NCI-H345 treated with DMSO at 0.1 percent for 48 hours (cell line): ENCODE data around the gene TNN.
"Not testable (repeated sequence)": the region's sequence is repeated elsewhere in the genome, so short reads cannot be mapped to it uniquely, and the experiment has no call there.

Experiments used
- DNase-seq: peaks from one replicate; lab custom pipeline; 2025; ENCODE audit not compliant: unreplicated experiment; lab: John Stamatoyannopoulos, UW

The TNN gene

DNA sequence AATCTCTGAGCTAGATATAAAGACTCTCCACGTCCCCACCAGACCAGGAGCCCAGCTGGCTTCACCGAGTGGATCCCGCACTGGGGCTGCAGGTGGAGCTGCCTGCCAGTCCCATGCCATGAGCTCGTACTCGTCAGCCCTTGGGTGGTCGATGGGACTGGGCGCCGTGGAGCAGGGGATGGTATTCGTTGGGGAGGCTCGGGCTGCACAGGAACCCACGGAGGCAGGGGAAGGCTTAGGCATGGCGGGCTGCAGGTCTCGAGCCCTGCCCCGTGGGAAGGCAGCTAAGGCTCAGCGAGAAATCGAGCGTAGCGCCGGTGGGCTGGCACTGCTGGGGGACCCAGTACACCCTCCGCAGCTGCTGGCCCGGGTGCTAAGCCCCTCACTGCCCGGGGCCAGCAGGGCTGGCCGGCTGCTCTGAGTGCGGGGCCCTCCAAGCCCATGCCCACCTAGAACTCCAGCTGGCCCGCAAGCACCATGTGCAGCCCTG, 40.7 kb downstream of the TNN start:
- not testable (repeated sequence) for DNase-seq

DNA sequence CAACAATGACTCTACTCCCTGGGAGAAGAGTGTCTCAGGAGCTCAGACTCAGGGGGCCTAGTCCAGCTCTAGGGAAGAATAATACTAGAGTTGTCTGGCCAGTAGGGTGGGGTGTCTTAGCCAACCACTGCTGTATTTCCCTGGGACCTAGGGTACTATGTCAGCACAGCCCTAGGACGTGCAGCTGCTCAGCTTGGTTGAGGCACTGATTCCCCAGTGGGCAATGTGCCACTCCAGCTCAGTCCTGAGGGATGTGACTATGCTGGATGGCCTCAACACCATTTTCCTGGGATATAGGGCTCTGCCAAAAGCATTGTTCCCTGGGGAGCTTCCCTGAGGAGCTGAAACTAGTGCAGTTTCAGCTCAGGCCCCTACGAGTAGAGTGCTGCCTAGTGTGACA, 47.4 kb downstream of the TNN start:
- DNase-seq = no peak

DNA sequence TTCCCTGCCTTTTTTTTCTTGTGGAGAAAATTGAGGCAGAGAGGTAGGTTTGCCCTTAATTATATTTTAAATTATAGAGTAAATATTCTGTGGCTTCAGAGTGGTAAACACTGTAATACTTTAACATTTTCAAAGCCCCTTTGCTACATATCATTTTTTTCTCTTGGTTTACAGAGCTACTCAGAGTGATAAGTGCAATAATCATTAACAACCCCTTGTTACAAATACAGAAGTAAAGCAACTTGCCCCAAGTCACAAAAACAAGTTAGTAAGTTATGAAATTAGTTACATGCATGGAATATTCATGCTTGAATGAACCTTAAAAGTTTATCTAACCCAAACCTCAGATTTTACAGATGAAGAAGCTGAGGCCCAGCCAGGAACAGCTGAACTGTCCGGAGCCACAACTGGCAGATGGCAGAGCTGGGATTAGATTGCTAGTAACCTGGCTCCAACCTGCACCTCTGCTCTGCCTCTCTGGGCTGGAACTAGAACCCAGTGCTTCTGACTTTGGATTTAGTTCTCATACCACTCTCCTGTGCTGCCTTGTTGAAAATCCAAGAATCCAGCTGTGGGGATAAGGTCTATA, 48.7 kb downstream of the TNN start:
- no peak for DNase-seq

DNA sequence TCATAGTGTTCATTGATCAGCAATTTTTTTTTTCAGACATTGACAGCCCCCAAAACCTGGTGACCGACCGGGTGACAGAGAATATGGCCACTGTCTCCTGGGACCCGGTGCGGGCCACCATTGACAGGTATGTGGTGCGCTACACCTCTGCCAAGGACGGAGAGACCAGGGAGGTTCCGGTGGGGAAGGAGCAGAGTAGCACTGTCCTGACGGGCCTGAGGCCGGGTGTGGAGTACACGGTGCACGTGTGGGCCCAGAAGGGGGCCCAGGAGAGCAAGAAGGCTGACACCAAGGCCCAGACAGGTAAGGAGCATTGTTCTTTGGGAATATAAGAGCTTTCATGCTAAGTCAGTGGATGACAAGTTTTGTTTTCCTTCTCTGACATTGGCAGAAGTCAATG, 49.3 kb downstream of the TNN start:
- DNase-seq = no peak

DNA sequence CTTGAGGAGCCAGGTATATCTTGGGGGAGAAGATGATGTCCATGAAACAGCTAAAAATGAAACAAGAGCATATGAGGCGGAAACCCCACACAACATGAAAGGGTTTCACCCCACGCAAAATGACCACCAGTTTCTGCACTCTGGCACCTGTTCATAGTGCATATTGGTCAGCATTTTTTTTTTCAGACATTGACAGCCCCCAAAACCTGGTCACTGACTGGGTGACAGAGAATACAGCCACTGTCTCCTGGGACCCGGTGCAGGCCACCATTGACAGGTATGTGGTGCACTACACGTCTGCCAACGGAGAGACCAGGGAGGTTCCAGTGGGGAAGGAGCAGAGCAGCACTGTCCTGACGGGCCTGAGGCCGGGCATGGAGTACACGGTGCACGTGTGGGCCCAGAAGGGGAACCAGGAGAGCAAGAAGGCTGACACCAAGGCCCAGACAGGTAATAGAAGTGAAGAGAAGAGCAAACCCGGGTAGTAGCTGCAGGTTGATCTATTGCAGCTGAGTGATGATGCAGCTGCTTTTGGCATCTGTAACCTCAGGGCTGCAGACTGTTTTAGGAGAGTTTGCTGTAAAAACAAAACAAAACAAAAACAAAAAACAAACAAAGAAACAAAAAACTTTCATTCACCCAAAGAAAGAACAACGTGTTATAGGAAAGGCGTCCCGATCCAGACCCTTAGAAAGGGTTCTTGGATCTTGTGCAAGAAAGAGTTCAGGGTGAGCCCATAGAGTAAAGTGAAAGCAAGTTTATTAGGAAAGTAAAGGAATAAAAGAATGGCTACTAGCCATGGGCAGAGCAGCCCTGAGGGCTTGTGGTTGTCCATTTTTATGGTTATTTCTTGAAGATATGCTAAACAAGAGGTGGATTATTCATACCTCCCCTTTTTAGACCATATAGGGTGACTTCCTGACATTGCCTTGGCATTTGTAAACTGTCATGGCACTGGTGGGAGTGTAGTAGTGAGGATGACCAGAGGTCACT, 51.0 kb downstream of the TNN start:
- DNase-seq = no peak

DNA sequence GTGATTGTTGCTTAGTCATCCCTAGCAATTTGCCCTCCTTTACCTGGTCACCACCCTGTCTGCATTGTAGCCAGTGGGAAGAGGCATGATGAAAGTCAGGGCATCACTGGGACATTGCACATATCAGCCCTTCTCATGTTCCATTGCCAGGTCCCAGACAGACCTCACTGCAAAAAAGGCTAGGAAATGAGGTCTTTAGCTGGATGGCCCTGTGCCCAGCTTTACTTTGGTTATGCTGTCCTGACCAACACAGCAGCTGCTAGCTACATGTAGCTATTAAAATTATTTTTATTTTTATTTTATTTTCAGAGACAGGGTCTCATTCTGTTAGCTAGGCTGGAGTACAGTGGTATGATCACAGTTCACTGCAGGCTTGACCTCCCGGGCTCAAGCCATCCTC, 52.9 kb downstream of the TNN start:
- DNase-seq = no peak

DNA sequence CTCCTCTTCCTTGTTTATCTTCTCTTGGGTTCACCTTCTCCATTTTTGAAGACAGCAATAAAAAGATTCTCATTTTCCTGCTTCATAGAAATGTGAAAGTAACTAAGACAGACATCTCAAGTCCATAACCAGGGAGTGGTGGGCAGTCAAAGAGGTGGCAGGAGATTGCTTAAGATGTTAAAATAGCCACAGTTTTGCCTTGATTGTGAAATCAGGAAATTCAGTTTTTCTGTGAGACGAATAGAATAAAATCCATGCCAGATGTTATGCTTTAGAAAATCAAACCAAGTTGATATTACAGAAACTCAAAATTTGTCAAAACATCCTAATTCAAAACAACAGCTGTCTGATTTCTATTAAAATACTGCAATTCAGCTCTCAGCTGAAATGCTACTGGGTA, 57.2 kb downstream of the TNN start:
- DNase-seq = no peak

DNA sequence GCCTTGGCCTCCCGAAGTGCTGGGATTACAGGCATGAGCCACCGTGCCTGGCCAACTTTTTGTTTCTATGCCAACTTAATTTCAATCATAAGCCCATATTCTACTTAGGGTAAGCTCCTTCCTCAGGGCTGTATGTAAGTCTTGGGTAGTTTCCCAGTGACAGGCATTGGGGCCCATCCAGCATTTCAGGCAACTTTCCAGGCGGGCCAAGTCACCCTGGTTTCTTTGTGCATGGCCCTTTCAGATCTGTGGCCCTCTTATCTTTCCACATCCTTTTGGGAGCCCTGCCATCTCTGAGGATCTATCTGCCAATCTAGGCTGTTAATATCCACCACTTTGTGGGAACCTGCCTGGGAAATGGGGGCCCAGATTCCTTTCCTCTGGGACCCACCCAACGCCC, 58.7 kb downstream of the TNN start:
- DNase-seq = no peak

DNA sequence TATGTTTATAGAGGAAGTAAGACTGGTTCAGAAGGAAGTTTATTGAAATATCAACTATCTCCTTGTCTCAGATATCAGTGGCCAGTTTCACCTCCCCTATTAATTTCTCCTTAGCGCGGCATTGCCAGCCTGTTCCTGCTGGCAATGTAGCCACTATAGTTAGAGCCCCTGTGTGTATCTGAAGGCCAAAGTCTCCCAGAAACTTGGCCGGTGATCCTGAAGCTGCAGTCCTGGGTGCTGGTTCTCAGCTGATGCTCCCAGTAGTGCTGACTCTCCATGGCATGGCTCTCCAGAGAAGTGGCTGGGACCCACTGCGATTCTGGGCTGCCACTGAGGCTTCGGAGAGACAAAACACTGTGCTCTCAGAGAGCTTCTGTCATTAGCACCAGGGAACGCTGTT, 59.9 kb downstream of the TNN start:
- no peak for DNase-seq

DNA sequence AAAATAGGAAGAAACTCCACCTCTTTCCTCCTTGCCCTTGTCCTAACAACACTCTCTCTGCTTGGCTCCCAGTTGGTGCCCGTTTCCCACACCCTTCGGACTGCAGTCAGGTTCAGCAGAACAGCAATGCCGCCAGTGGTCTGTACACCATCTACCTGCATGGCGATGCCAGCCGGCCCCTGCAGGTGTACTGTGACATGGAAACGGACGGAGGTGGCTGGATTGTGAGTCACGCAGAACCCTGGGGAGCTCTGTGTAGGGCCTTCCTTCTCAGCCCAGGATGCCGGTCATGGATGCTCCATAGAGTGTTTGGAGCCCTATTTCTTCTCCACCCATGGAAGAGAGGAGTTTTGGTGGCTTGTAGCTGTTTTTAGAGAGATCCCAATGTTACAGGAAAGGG, 60.9 kb downstream of the TNN start:
- no peak for DNase-seq

DNA sequence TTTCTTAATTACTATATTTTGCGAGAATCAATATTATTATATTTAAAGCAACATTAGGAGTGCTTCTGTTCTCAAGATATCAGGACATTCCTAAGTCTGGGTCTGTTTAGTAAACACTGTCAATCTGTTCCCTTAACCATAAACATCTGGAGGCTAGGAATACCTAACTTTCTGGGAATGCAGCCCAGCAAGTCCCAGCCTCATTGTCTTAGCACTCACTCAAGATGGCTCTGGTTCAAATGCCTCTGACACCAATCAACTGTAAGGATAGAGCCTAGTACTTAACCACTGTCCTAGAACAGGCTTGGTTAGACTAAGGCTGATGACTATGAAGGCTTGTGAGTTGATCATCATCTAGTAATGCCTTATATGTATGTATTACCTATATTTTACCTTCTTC, 61.5 kb downstream of the TNN start:
- no peak for DNase-seq

DNA sequence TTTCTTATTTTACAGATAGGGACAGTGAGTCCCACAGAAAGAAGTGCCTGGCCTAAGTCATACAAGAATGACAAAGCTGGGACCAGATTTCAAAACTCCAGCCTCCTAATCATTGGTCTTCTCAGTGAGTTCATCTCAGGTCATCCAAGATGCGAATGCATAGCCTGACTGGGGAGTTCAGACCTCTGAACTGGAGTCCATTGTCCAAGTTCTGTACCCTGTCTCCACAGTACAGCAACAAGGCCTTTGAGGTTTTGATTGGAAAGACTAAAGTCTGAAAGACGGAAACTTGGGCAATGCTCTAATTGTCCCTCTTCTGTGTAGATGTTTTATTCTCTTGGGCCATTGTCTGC, 62.0 kb downstream of the TNN start:
- no peak for DNase-seq

DNA sequence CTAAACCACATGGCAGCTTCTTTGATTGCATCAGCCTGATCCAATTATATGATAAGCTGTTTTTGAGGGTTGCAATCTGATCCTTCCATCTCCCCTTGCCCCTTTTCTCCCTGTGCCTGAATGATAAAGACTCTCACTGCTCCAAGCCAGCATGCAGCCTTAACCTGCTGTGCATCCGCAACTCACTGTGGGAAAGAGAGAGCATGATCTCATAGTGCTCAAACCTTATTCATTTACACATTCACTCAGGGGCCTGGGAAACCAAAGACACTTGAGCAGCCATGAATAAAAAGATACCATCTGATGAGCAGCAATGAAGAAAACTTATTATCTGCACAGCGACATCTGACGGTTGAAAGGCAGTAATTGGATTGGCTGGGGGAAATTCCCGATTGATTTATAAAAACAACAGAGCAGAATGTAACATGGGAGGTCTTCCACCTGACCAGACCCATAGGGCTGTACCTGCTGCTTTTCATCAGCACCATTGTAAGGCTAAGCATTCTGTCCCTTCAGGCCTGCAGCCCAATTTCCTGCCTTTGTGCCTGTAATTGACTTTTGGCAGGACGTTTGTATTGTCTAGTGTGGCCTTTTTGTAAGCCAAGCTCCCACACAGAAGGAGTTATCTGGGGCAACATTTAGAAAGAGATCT, 62.5 kb downstream of the TNN start:
- peak; percentile 48 for DNase-seq

DNA sequence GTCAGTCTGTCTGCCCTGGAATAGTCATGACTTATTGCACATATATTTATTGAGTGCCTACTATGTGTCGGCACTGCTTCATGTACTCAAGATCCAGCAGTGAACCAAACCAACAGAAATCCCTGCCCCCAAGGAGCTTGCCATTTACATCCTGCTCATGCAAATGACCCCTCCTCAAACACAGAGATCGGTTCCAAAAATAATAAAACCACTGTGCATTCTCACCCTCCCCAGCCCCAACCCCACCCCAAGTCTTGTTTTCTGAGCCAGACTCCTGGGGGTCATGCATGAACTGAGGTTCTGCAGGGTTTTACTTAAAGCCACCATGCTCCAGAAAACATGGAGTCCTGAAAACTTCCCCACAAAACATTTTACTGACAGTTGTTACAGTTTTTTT, 63.0 kb downstream of the TNN start:
- no peak for DNase-seq

DNA sequence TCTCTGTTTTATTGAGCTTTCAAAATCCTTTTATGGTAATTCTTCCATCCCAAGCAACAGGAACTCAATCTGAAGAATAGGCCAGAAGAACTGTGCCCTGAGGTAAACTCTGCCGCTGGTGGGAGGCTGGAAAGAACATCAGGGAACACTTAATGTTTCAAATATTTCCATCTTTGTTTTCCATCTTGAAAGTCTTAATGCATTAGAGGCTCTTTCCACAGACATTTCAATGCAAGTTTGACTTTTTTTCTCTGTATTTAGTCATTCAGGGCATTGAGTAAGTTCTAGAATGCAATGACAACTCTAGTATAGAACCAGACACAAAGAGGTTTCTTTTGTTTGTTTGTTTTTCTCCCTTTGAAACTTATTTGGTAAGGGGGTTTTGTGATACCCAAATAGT, 63.5 kb downstream of the TNN start:
- no peak for DNase-seq

DNA sequence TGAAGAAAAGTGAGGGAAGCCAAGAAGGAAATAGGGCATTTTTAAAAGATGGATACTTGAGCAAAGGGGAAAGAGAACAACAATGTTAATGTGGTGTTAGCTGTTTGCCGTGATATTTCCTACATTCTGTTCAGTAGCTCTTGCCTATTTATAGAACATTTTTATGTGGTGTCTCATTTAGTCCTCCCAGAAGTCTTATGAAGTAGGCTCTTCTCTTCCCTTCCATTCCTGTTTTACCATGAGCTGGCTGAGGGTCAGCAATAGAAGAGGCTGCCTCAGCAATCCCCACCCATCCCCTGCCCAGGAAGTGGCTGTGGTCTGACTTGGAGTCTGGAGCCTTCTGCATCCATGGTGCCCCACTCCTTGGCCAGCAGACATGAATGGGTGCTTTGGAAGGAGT, 64.8 kb downstream of the TNN start:
- no peak for DNase-seq

DNA sequence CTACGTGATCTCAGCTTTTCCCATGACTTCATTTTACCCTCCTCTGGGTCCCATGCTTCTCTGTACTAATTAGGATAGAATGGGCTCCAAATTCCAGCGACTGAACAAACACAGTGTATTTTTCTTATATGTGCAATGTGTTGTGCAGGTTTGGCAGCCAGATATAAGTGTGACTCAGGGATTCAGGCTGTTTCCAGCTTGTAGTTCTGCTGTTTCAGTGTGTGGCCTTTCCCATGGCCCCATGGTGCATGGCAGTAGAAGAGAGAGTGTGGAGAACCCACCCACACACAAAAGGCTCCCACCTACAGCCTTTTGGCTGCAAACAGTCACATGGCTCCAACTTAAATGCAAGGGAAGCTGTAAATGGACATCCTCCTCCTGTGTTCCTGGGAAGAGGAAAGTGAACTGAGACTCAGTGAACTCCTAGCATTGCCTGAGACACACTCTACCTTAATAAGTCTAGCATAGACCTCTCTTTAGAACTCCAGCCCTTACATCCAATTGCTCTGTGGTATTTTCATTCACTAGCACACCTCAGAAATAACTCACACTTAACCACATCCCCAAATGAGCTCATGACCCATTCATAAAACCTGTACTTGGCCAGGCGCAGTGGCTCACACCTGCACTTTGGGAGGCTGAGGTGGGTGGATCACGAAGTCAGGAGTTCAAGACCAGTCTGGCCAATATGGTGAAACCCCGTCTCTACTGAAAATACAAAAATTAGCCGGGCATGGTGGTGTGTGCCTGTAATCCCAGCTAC, 66.2 kb downstream of the TNN start:
- DNase-seq = no peak

DNA sequence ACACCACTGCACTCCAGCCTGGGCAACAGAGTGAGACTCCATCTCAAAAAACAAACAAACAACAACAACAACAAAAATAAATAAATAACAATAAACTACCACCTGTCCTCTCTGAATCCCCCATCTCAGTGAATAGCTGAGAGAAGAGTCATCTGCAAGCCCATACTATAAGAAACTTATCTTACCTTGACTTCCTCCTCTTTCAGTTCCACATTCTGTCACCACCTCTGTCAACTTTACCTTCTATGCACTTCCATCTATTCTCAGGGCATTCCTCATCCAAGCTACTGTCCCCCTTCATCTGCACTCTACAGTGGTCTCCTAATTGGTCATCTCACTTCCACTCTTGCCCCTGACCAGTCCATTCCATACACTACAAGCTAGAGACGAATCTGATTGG, 66.9 kb downstream of the TNN start:
- no peak for DNase-seq

DNA sequence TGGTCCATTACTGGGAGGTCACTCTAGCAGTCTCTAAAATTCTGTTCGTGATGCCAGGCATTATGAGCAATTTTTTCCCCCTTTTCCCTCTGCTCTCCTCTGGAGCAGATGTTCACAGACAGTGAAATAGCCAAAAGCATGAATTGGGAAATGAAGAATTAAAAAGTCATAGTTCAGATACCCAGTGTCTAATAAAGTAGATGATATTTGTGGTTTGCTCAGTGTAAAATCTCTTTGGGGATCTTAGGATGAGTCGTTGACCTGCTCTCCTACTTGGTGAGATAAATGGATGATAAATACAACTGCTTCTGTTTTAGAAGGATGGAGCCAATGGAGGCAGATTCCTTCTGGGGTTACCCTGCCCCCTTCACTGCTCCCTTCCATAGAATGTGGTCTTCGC, 68.6 kb downstream of the TNN start:
- DNase-seq = no peak

DNA sequence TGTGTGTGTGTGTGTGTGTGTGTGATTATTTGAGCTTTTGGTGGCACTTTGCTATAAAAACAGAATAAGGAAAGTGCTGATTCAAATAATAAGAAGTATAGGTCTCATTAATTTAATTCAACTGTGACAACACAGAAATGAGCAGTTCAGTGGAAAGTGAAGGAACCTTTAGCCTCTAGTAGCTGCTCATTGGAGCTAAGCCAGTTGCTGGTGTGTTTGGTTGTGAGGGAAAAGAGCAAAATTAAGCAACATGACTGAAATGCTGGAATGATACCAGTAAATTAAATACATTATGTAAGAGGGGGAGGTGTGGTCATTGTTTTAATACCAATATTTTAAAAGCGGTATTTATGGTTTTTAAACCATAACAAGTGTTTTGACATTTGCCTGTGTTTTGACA, 69.7 kb downstream of the TNN start:
- DNase-seq = no peak

DNA sequence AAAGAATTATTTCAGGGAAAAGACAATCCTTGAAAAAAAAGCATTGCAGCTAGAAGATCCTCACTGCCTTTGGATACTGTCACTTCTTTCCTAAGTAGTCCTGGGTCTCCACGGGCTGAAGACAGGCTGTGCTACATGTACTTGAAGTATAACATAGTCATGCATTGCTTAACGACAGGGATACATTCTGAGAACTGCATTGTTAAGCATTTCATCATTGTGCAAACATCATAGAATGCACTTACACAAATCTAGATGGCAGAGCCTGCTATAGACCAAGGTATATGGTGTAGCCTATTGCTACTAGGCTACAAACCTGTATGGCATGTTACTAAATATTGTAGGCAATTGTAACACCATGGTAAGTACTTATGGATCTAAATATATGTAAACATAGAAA, 70.9 kb downstream of the TNN start:
- no peak for DNase-seq
